Erythroblast (primary cell): ENCODE results near the gene TSPO2.

Experiments
- GATA1 ChIP-seq: IDR thresholded peaks from 2 replicates; pipeline ENCODE4 v1.6.1; 2011; ENCODE audit warnings: low read depth, mild to moderate bottlenecking, control low read depth, low read length, moderate library complexity
- POLR2A ChIP-seq: IDR thresholded peaks from 2 replicates; pipeline ENCODE4 v1.6.1; 2011; ENCODE audit warnings: mild to moderate bottlenecking, low read length

GRCh38 chr6:41053041-41053440, 10.8 kb downstream of the TSPO2 start, which contains the start of gene APOBEC2:
- TF ChIP-seq POLR2A (no peak), GATA1 (no peak)
